Parathyroid adenoma (tissue), 2 donors: Measurements from ENCODE around the gene ZNF501.

Source experiments
- H2AFZ ChIP-seq: fragments of 300-600 bp; sonication (generic); one replicate; pipeline ENCODE4 v1.7.0; 2017; ENCODE audit warnings: antibody characterized with exemption, mild to moderate bottlenecking
- H3K27ac ChIP-seq: fragments of 300-600 bp; sonication (generic); one replicate; pipeline ENCODE4 v1.7.0; 2017
- H3K27me3 ChIP-seq: fragments of 300-600 bp; sonication (generic); one replicate; pipeline ENCODE4 v1.7.0; 2017; ENCODE audit warnings: low read length; ENCODE audit not compliant: control insufficient read depth, insufficient read depth
- H3K36me3 ChIP-seq: fragments of 300-600 bp; sonication (generic); one replicate; pipeline ENCODE4 v1.7.0; 2017; ENCODE audit warnings: low read length; ENCODE audit not compliant: control insufficient read depth, insufficient read depth
- H3K4me1 ChIP-seq: fragments of 300-600 bp; sonication (generic); one replicate; pipeline ENCODE4 v1.7.0; 2017; ENCODE audit warnings: control low read depth
- H3K4me2 ChIP-seq: fragments of 300-600 bp; sonication (generic); one replicate; pipeline ENCODE4 v1.7.0; 2017; ENCODE audit warnings: low read length
- H3K4me3 ChIP-seq: fragments of 300-600 bp; sonication (generic); one replicate; pipeline ENCODE4 v1.7.0; 2017; ENCODE audit warnings: low read depth, low read length
- H3K79me2 ChIP-seq: fragments of 300-600 bp; sonication (generic); one replicate; pipeline ENCODE4 v1.7.0; 2017; ENCODE audit warnings: control low read depth
- H3K9ac ChIP-seq: fragments of 300-600 bp; sonication (generic); one replicate; pipeline ENCODE4 v1.7.0; 2017; ENCODE audit warnings: mild to moderate bottlenecking
- H3K9me3 ChIP-seq: fragments of 300-600 bp; sonication (generic); one replicate; pipeline ENCODE4 v1.7.0; 2017; ENCODE audit warnings: low read length; ENCODE audit not compliant: control insufficient read depth
- TF ChIP-seq, protein P1 (sequence below): fragments of 300-600 bp; sonication (generic); IDR thresholded peaks from one replicate; pipeline ENCODE4 v1.7.0; 2017; ENCODE audit warnings: antibody characterized with exemption, mild to moderate bottlenecking
- donor health status: primary hyperparathyroidism.

The ZNF501 gene

GRCh38 chr3:44734646-44735168, 5.3 kb downstream of the ZNF501 start:
- H3K79me2 ChIP-seq: no peaks in the 10 kb centered on the region
- no peak overlapping the region for H3K27ac ChIP-seq
- H3K4me3 ChIP-seq: no peak overlapping the region
- TF ChIP-seq, protein P1, sequence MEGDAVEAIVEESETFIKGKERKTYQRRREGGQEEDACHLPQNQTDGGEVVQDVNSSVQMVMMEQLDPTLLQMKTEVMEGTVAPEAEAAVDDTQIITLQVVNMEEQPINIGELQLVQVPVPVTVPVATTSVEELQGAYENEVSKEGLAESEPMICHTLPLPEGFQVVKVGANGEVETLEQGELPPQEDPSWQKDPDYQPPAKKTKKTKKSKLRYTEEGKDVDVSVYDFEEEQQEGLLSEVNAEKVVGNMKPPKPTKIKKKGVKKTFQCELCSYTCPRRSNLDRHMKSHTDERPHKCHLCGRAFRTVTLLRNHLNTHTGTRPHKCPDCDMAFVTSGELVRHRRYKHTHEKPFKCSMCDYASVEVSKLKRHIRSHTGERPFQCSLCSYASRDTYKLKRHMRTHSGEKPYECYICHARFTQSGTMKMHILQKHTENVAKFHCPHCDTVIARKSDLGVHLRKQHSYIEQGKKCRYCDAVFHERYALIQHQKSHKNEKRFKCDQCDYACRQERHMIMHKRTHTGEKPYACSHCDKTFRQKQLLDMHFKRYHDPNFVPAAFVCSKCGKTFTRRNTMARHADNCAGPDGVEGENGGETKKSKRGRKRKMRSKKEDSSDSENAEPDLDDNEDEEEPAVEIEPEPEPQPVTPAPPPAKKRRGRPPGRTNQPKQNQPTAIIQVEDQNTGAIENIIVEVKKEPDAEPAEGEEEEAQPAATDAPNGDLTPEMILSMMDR: no peak
- H3K4me2 ChIP-seq: no peak overlapping the region
- H3K27me3 ChIP-seq: no peaks in the 10 kb centered on the region
- no peak overlapping the region for H3K9ac ChIP-seq
- H3K4me1 ChIP-seq: no peaks in the 10 kb centered on the region
- peaks cover 2% of the 10 kb centered on the region for H3K36me3 ChIP-seq
- H3K9me3 ChIP-seq: peaks cover 7% of the 10 kb centered on the region
- H2AFZ ChIP-seq: no peak overlapping the region

GRCh38 chr3:44761101-44761423, 31.6 kb downstream of the ZNF501 start:
- Histone ChIP-seq H3K27ac (peak overlapping the region; percentile 64), H3K9me3 (no peaks in the 10 kb centered on the region), H3K79me2 (peaks cover 16% of the 10 kb centered on the region), H3K4me2 (peak overlapping the region; percentile 90), H3K4me1 (peaks cover 8% of the 10 kb centered on the region), H3K9ac (peak overlapping the region; percentile 47), H3K4me3 (peak overlapping the region; percentile 90), H2AFZ (peak overlapping the region; percentile 90), H3K36me3 (no peaks in the 10 kb centered on the region), H3K27me3 (no peaks in the 10 kb centered on the region)
- TF ChIP-seq, protein P1: no peak

DNA sequence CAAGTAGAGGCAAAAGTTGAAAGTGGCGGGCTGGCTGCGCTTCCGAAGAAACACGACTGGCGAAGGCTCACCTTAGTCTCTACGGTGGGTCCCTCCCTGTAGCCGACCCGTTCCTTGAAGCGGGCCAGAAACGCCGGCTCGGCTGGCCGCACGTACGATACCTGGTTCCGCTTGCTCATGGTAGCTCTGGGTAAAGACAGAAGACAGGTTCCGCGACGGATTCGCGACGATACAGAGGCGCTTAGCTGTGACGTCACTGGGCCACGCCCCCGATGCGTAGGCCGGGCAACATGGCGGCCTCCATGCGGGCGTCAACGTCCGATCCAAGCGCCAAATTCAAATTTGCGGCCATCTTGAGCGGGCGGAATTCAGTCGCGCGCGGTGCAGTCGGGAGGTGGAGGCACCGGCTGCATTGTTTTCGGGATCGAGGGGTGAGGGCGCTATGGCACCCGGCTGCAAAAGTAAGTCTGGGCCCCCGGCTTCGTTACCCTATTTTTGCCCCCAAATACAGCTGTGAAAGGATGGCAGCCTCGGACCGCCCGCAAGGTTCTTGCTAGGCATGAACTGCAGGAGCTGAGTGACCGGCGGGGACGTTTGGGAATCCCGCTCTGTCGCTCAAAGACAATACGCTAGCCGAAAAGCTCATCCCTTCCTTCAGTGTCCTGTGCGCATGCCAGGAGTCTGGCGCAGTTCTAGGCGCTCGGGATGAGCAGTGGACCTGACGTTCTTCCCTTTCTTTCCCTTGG, 32.2 kb downstream of the ZNF501 start, which contains the start of the genes KIAA1143 and KIF15:
TSS of gene KIAA1143 (minus strand) at position 196 of the 746 bp plus-strand sequence. CDS start at position 179, 17 bp downstream.
TSS of gene KIF15 (plus strand) at position 371 of the 746 bp plus-strand sequence. CDS start at position 443, 72 bp downstream.
- no peaks in the 10 kb centered on the region for H3K27me3 ChIP-seq
- peak within 1 kb of the TSS; percentile 64 for H3K27ac ChIP-seq
- H3K36me3 ChIP-seq: no peaks in the 10 kb centered on the region
- TF ChIP-seq, protein P1: no peak
- H3K4me1 ChIP-seq: peaks cover 8% of the 10 kb centered on the region
- H3K9me3 ChIP-seq: no peaks in the 10 kb centered on the region
- peak within 1 kb of the TSS; percentile 90 for H2AFZ ChIP-seq
- H3K79me2 ChIP-seq: peaks cover 16% of the 10 kb centered on the region
- peak within 1 kb of the TSS; percentile 47 for H3K9ac ChIP-seq
- peak within 1 kb of the TSS; percentile 90 for H3K4me3 ChIP-seq
- H3K4me2 ChIP-seq: peak within 1 kb of the TSS; percentile 90

GRCh38 chr3:44762170-44762677, 32.8 kb downstream of the ZNF501 start:
- Histone ChIP-seq H3K4me1 (peaks cover 8% of the 10 kb centered on the region), H2AFZ (peak overlapping the region; percentile 90), H3K4me3 (peak overlapping the region; percentile 90), H3K36me3 (no peaks in the 10 kb centered on the region), H3K9me3 (no peaks in the 10 kb centered on the region), H3K27ac (no peak overlapping the region), H3K27me3 (no peaks in the 10 kb centered on the region), H3K79me2 (peaks cover 15% of the 10 kb centered on the region), H3K9ac (no peak overlapping the region), H3K4me2 (peak overlapping the region; percentile 90)
- TF ChIP-seq, protein P1: no peak
